ENCODE data around the gene VTI1A. TPM values are rescaled to one million over a fixed set of nuclear protein-coding genes. Genes with fewer than 3 reads are reported as not detected.

Gene VTI1A
- total RNA-seq, 2 donors from 2014 or later: 21.0 to 29.6 TPM

DNA sequence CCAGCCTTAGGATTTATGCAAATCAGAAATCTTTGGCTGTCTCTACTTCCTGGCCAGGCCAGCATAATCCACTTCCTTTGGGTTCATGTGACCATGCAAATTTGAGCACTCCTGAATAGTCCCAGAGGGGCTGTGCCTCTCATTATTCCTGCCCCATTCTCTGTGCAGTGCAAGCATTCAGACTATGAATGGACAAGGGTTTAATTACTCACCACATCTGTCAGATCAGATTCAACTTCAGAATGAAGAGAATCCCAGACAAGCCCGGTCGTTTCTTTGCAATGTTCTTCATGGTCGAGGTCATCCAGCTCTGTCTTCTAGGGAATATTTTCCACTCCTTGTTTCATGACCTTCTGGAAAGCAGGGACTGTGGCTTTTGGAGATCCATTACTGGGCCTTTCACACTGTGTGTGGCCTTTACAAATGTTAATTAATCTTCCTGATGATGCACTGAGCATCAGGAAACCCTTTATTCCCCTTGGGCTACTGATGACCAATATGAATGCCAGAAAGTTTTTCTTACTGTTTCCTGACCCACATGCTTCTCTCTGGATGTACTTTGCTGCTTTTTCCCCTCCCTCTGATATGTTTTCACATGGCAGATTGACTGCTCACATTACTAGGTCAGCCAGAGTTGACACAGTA is 285.4 kb downstream of the VTI1A start:
- TF ChIP-seq CTCF (IDR thresholded peaks at IDR 0.05): no peak
- Histone ChIP-seq H3K4me1 (no peaks in the 10 kb centered on the region), H3K36me3 (no peaks in the 10 kb centered on the region), H3K27me3 (no peaks in the 10 kb centered on the region), H3K9me3 (no peaks in the 10 kb centered on the region), H3K4me3 (no peak overlapping the region), H3K27ac (no peak overlapping the region)
- no peak for DNase-seq (ENCODE audit: low spot score)

DNA sequence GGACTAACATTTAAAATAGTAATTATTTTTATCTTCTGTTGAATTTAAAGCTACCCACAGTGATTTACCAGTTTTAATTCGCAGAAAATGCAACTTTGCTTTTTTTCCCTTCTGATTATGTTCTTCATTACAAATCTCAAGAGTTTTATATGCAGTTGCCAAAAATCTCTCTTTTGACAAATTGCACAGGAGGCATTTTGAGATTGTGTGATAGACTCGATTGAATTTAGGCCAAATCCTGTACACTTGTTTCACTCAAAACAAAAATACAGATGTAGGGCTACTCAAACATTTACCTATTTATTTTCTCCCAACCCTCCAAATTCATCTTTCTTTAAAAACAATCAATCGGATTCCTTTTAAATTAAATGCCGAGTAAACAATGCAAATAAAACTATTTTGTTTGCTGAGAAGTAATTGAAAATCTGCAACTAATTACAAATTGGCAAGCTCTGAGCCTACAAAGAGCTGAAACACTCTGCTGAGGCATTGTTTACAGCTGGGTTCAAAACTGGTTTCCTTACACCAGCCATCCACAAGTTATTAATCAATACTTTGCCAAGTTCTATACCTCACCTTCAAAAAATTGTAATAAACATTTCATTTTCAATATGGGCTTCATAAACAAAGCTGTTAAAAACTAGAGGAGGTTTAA is 288.2 kb downstream of the VTI1A start:
- H3K4me3 ChIP-seq: no peak overlapping the region
- no peak for TF ChIP-seq CTCF (IDR thresholded peaks at IDR 0.05)
- no peak overlapping the region for H3K27ac ChIP-seq
- no peaks in the 10 kb centered on the region for H3K36me3 ChIP-seq
- no peaks in the 10 kb centered on the region for H3K9me3 ChIP-seq
- no peaks in the 10 kb centered on the region for H3K4me1 ChIP-seq
- H3K27me3 ChIP-seq: no peaks in the 10 kb centered on the region
- no peak for DNase-seq (ENCODE audit: low spot score)

DNA sequence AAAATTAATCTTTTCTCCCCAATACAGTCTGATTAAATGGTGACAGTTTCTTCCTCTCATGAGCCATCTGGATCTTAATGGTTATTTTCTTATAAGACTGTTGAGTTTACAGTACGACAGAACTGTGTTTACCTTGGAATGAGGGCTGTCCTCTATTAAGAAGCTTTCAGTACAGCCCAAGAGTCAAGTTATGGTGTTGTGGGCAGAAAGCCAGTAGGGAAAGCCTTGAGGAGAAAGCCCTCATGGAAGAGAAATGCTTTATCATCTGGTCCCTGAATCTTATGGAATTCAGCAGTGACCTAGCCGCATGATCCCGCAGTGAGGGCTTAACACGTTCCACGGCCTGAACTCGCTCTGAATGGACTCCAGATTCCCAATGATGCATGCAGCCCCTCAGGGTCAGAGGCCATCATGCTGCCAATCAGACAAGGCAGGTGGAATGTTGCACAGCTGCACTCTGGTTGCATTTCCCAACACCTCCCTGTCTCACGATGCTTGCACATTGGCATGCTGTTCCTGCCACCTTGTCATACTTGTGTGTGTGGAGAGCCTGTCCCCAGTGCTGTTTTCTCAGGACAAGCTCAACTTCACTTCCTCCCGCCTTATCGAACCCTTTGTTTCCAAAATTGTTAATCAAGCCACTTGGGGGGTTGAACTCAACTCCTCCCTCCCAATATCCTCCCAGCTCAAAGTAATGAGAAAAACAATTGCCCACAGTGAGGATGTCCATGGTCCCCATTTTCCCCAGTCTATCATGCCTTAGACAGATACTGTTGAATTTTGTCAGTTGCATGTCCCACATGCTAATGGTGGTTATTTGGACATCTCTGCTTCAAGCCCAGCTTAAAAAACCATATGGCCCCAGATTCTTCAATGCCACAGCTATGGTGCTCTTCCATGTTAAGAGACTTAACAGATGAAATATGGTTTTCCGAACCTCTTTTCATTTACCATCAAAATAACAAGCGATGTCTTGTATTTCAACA is 291.9 kb downstream of the VTI1A start:
- H3K27me3 ChIP-seq: no peaks in the 10 kb centered on the region
- no peak for TF ChIP-seq CTCF (IDR thresholded peaks at IDR 0.05)
- H3K36me3 ChIP-seq: no peaks in the 10 kb centered on the region
- H3K4me1 ChIP-seq: no peaks in the 10 kb centered on the region
- no peak overlapping the region for H3K27ac ChIP-seq
- no peaks in the 10 kb centered on the region for H3K9me3 ChIP-seq
- H3K4me3 ChIP-seq: no peak overlapping the region
- no peak for DNase-seq (ENCODE audit: low spot score)

GRCh38 chr10:112739592-112740353 is 292.8 kb downstream of the VTI1A start:
- Histone ChIP-seq H3K4me3 (no peak overlapping the region), H3K9me3 (no peaks in the 10 kb centered on the region), H3K27me3 (no peaks in the 10 kb centered on the region), H3K4me1 (no peaks in the 10 kb centered on the region), H3K27ac (no peak overlapping the region), H3K36me3 (no peaks in the 10 kb centered on the region)
- no peak for DNase-seq (ENCODE audit: low spot score)
- no peak for TF ChIP-seq CTCF (IDR thresholded peaks at IDR 0.05)

DNA sequence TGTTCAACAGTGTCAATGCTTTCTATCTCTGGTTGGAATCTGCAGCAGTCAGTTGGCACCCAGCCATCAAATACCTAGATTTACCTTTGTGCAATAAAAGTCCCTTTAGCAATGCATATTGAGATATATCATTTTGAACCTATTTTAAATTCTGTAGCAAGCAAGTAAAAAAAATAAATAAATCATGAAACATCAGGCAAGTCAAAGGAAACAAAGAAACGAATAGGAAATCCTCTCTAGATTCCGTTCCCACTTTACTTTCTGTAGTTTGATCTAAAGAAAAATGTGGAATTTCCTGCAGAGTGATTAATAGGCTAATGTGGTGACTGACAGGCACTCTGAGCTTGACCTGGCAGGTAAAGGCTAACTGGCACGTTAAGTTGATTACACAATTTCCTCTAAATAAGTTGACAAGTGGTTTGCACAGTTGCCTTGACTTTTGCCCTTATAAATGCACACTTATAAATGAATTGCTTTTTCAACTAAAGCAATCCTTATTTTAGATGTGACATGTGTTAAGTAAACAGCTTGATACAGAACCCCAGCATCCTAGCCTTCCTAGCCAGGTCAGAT is 294.9 kb downstream of the VTI1A start:
- H3K27ac ChIP-seq: no peak overlapping the region
- no peaks in the 10 kb centered on the region for H3K9me3 ChIP-seq
- H3K36me3 ChIP-seq: no peaks in the 10 kb centered on the region
- H3K27me3 ChIP-seq: no peaks in the 10 kb centered on the region
- no peak overlapping the region for H3K4me3 ChIP-seq
- DNase-seq (ENCODE audit: low spot score): no peak
- H3K4me1 ChIP-seq: no peaks in the 10 kb centered on the region
- TF ChIP-seq CTCF (IDR thresholded peaks at IDR 0.05): no peak

Measured in right atrium auricular region (tissue), 2 donors.